ENCODE measurements around the gene SPOCK1. TPM values are rescaled to one million over a fixed set of nuclear protein-coding genes. Genes with fewer than 3 reads are reported as not detected.
"Not testable (repeated sequence)": the region's sequence is repeated elsewhere in the genome, so short reads cannot be mapped to it uniquely, and the experiment has no call there.

SPOCK1 gene
- polyA plus RNA-seq, 3 donors = 1.8 to 5.7 (median 2.1) TPM

DNA sequence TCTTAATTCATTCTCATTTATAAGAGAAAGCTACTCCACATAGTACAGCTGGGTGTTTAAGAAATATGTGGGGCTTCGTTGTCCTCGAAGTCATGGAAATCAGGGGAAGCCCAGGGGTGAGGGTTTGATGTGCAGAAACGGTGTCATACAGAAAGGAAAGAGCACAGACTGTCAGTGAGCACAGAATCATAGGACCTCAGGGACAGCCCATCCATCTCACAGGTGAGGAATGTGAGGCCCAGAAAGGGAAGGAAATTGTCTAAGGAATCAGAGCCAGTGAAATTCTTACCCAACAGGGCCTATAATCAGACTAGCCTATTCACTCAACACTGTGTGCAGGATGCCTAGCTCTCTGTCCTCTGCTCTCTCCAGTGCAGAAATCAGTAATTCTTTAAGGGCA is 535.6 kb downstream of the SPOCK1 start:
- H4K20me1 ChIP-seq (ENCODE audit: insufficient read depth, low read length) = no peaks in the 10 kb centered on the region
- no peaks in the 10 kb centered on the region for H3K36me3 ChIP-seq (replicated peaks in 1 of 2; ENCODE audit: control insufficient read depth in 1 of 2, insufficient read depth in 2 of 2, low read length in 2 of 2)
- H2AFZ ChIP-seq (ENCODE audit: insufficient read depth, low read depth, low read length, poor library complexity, severe bottlenecking) = no peak overlapping the region
- H3K27ac ChIP-seq (ENCODE audit: low read depth in 1 of 2, low read length in 2 of 2) = no peak overlapping the region
- DNase-seq = no peak
- H3K4me2 ChIP-seq (replicated peaks; ENCODE audit: extremely low read depth, low read length, poor library complexity, severe bottlenecking) = no peak overlapping the region
- H3K4me3 ChIP-seq (replicated peaks in 1 of 3; ENCODE audit: low read depth in 2 of 3, low read length in 3 of 3) = no peak overlapping the region
- H3K4me1 Mint-ChIP-seq = no peaks in the 10 kb centered on the region
- H3K4me3 Mint-ChIP-seq = no peak overlapping the region
- peaks cover 7 to 20% of the 10 kb centered on the region in 2 donors for H3K9me3 ChIP-seq (replicated peaks in 1 of 2; ENCODE audit: control insufficient read depth in 1 of 2, insufficient read depth in 1 of 2, low read length in 2 of 2)
- no peak overlapping the region for H3K27ac Mint-ChIP-seq
- peaks cover 3 to 19% (median 6%) of the 10 kb centered on the region in 7 donors for H3K9me3 Mint-ChIP-seq
- H3K27me3 ChIP-seq (ENCODE audit: control insufficient read depth in 2 of 2, insufficient read depth in 2 of 2, low read length in 2 of 2) = no peaks in the 10 kb centered on the region
- H3K4me1 ChIP-seq (ENCODE audit: control insufficient read depth in 1 of 2, insufficient read depth in 2 of 2, low read length in 2 of 2) = no peaks in the 10 kb centered on the region
- H3K36me3 Mint-ChIP-seq = no peaks in the 10 kb centered on the region
- no CpG with 5 or more reads among the region's 3 CpGs for WGBS (ENCODE audit: insufficient coverage)
- no peak overlapping the region for H3K9ac ChIP-seq (ENCODE audit: insufficient read depth, low read length, poor library complexity, severe bottlenecking)
- TF ChIP-seq, protein P1, sequence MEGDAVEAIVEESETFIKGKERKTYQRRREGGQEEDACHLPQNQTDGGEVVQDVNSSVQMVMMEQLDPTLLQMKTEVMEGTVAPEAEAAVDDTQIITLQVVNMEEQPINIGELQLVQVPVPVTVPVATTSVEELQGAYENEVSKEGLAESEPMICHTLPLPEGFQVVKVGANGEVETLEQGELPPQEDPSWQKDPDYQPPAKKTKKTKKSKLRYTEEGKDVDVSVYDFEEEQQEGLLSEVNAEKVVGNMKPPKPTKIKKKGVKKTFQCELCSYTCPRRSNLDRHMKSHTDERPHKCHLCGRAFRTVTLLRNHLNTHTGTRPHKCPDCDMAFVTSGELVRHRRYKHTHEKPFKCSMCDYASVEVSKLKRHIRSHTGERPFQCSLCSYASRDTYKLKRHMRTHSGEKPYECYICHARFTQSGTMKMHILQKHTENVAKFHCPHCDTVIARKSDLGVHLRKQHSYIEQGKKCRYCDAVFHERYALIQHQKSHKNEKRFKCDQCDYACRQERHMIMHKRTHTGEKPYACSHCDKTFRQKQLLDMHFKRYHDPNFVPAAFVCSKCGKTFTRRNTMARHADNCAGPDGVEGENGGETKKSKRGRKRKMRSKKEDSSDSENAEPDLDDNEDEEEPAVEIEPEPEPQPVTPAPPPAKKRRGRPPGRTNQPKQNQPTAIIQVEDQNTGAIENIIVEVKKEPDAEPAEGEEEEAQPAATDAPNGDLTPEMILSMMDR (IDR thresholded peaks at IDR 0.05) = no peak
- intact Hi-C loops (cut with micrococcal nuclease) = no loop called here
- H3K79me2 ChIP-seq (ENCODE audit: insufficient read depth, low read length) = no peaks in the 10 kb centered on the region
- peaks cover 0 to 1% (median 0%) of the 10 kb centered on the region in 3 donors for H3K27me3 Mint-ChIP-seq (ENCODE audit: low read depth in 3 of 3)

DNA sequence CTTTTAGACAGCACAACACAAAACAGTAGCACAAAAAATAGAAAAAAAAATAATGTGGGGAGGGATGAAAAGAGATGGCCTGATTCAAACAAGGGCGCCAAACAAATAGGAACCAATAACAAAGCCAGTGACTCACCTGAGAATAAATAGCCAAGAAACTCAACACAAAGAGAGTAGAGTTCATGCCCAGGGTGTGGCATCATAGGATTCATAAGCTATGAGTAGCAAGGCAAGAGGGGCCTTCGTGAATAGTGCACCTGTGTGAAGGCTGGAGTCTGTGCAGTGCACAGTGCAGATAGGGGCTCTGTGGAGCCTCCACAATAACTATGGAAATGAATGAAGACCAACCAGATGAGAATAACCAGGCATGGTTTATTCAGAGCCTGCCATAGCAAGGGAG is 541.7 kb downstream of the SPOCK1 start:
- peaks cover 1 to 22% (median 11%) of the 10 kb centered on the region in 7 donors for H3K9me3 Mint-ChIP-seq
- H3K4me3 Mint-ChIP-seq = no peak overlapping the region
- no peaks in the 10 kb centered on the region for H3K36me3 Mint-ChIP-seq
- Histone ChIP-seq H3K27me3 (ENCODE audit: control insufficient read depth in 2 of 2, insufficient read depth in 2 of 2, low read length in 2 of 2) (no peaks in the 10 kb centered on the region), H3K4me3 (replicated peaks in 1 of 3; ENCODE audit: low read depth in 2 of 3, low read length in 3 of 3) (no peak overlapping the region), H3K4me2 (replicated peaks; ENCODE audit: extremely low read depth, low read length, poor library complexity, severe bottlenecking) (no peak overlapping the region), H3K9me3 (replicated peaks in 1 of 2; ENCODE audit: control insufficient read depth in 1 of 2, insufficient read depth in 1 of 2, low read length in 2 of 2) (peaks cover 14 to 23% of the 10 kb centered on the region in 2 donors), H3K79me2 (ENCODE audit: insufficient read depth, low read length) (no peaks in the 10 kb centered on the region), H2AFZ (ENCODE audit: insufficient read depth, low read depth, low read length, poor library complexity, severe bottlenecking) (no peak overlapping the region), H3K36me3 (replicated peaks in 1 of 2; ENCODE audit: control insufficient read depth in 1 of 2, insufficient read depth in 2 of 2, low read length in 2 of 2) (no peaks in the 10 kb centered on the region), H3K9ac (ENCODE audit: insufficient read depth, low read length, poor library complexity, severe bottlenecking) (no peak overlapping the region), H3K4me1 (ENCODE audit: control insufficient read depth in 1 of 2, insufficient read depth in 2 of 2, low read length in 2 of 2) (no peaks in the 10 kb centered on the region), H4K20me1 (ENCODE audit: insufficient read depth, low read length) (no peaks in the 10 kb centered on the region), H3K27ac (ENCODE audit: low read depth in 1 of 2, low read length in 2 of 2) (no peak overlapping the region)
- TF ChIP-seq, protein P1 (IDR thresholded peaks at IDR 0.05) = no peak
- no peaks in the 10 kb centered on the region for H3K4me1 Mint-ChIP-seq
- H3K27ac Mint-ChIP-seq = no peak overlapping the region
- no peaks in the 10 kb centered on the region for H3K27me3 Mint-ChIP-seq (ENCODE audit: low read depth in 3 of 3)
- intact Hi-C loops (cut with micrococcal nuclease) = no loop called here
- WGBS (ENCODE audit: insufficient coverage) = 67% methylated on average over 1 of the region's 2 CpGs
- DNase-seq = no peak

DNA sequence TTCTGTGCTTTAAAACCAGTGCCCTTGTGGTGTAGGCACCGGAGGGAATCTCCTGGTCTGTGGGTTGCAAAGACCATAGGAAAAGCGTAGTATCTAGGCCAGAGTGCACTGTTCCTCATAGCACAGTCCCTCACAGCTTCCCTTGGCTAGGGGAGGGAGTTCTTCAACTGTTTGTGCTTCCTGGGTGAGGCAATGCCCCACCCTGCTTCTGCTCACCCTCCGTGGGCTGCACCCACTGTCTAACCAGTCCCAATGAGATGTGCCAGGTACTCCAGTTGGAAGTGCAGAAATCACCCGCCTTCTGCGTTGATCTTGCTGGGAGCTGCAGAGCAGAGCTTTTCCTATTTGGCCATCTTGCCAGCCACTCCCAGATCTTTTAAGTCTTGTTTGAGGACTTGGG is 545.0 kb downstream of the SPOCK1 start:
- H3K4me3 Mint-ChIP-seq; H3K79me2 ChIP-seq (ENCODE audit: insufficient read depth, low read length); H3K4me1 ChIP-seq (ENCODE audit: control insufficient read depth in 1 of 2, insufficient read depth in 2 of 2, low read length in 2 of 2); intact Hi-C loops (cut with micrococcal nuclease); H3K4me1 Mint-ChIP-seq; H3K9ac ChIP-seq (ENCODE audit: insufficient read depth, low read length, poor library complexity, severe bottlenecking); H3K36me3 Mint-ChIP-seq; H3K4me2 ChIP-seq (replicated peaks; ENCODE audit: extremely low read depth, low read length, poor library complexity, severe bottlenecking); H3K27me3 Mint-ChIP-seq (ENCODE audit: low read depth in 3 of 3); DNase-seq; H3K9me3 ChIP-seq (replicated peaks in 1 of 2; ENCODE audit: control insufficient read depth in 1 of 2, insufficient read depth in 1 of 2, low read length in 2 of 2); H3K36me3 ChIP-seq (replicated peaks in 1 of 2; ENCODE audit: control insufficient read depth in 1 of 2, insufficient read depth in 2 of 2, low read length in 2 of 2); H3K27ac Mint-ChIP-seq; H3K27me3 ChIP-seq (ENCODE audit: control insufficient read depth in 2 of 2, insufficient read depth in 2 of 2, low read length in 2 of 2); H3K4me3 ChIP-seq (replicated peaks in 1 of 3; ENCODE audit: low read depth in 2 of 3, low read length in 3 of 3); H4K20me1 ChIP-seq (ENCODE audit: insufficient read depth, low read length); H3K27ac ChIP-seq (ENCODE audit: low read depth in 1 of 2, low read length in 2 of 2); H2AFZ ChIP-seq (ENCODE audit: insufficient read depth, low read depth, low read length, poor library complexity, severe bottlenecking): not testable (repeated sequence)
- H3K9me3 Mint-ChIP-seq = peaks cover 2 to 23% (median 21%) of the 10 kb centered on the region in 7 donors
- WGBS (ENCODE audit: insufficient coverage) = 100% methylated on average over 4 of the region's 5 CpGs
